Neural progenitor cell (in vitro differentiated cells): ENCODE results near the gene EXD3. TPM values are rescaled to one million over a fixed set of nuclear protein-coding genes. Genes with fewer than 3 reads are reported as not detected.
A peak's percentile ranks its signal among the peaks of the same experiment; 100 is the strongest.

Source experiments
- DNase-seq: peaks from one replicate; pipeline ENCODE4 v3.0.0-alpha.2; 2016; ENCODE audit warnings: low spot score
- H2AFZ ChIP-seq: fragments of 200-600 bp; sonication (generic); replicated peaks from 2 replicates; pipeline ENCODE4 v1.6.1; 2016; ENCODE audit warnings: antibody characterized with exemption
- H3F3A ChIP-seq: fragments of 200-600 bp; sonication (generic); 2 replicates; pipeline ENCODE4 v1.6.1; 2016; ENCODE audit warnings: antibody characterized with exemption, low read depth
- H3K27ac ChIP-seq: fragments of 200-600 bp; sonication (generic); 2 replicates; pipeline ENCODE4 v1.5.1; 2016; ENCODE audit warnings: mild to moderate bottlenecking
- H3K27me3 ChIP-seq: fragments of 200-600 bp; sonication (generic); 2 replicates; pipeline ENCODE4 v1.6.1; 2016; ENCODE audit warnings: mild to moderate bottlenecking, moderate library complexity
- H3K36me3 ChIP-seq: fragments of 200-600 bp; sonication (generic); 2 replicates; pipeline ENCODE4 v1.5.1; 2016
- H3K4me1 ChIP-seq: fragments of 200-600 bp; sonication (generic); 2 replicates; pipeline ENCODE4 v1.6.1; 2016; ENCODE audit warnings: mixed run types
- H3K4me2 ChIP-seq: fragments of 200-600 bp; sonication (generic); 2 replicates; pipeline ENCODE4 v1.6.1; 2016
- H3K4me3 ChIP-seq: fragments of 200-600 bp; sonication (generic); 2 replicates; pipeline ENCODE4 v1.5.1; 2016
- H3K79me2 ChIP-seq: fragments of 200-600 bp; sonication (generic); 2 replicates; pipeline ENCODE4 v1.6.1; 2016; ENCODE audit warnings: low read depth
- H3K9ac ChIP-seq: fragments of 200-600 bp; sonication (generic); 2 replicates; pipeline ENCODE4 v1.6.1; 2016
- H3K9me3 ChIP-seq: fragments of 200-600 bp; sonication (generic); 2 replicates; pipeline ENCODE4 v1.5.1; 2016; ENCODE audit warnings: low read depth
- H4K20me1 ChIP-seq: fragments of 200-600 bp; sonication (generic); 2 replicates; pipeline ENCODE4 v1.6.1; 2016; ENCODE audit warnings: low read depth
- H3K27ac Mint-ChIP-seq: 3 replicates; pipeline ENCODE4 v1.8.0; 2021; ENCODE audit warnings: mixed read lengths
- H3K27me3 Mint-ChIP-seq: 2 replicates; pipeline ENCODE4 v1.8.0; 2022; ENCODE audit warnings: low read depth, mild to moderate bottlenecking, inconsistent platforms, moderate library complexity, mixed read lengths; ENCODE audit not compliant: insufficient read depth
- H3K36me3 Mint-ChIP-seq: 3 replicates; pipeline ENCODE4 v1.8.0; 2021; ENCODE audit warnings: mixed read lengths
- H3K4me1 Mint-ChIP-seq: 3 replicates; pipeline ENCODE4 v1.8.0; 2021; ENCODE audit warnings: mixed read lengths
- H3K4me3 Mint-ChIP-seq: 3 replicates; pipeline ENCODE4 v1.8.0; 2021; ENCODE audit warnings: mild to moderate bottlenecking, moderate library complexity, mixed read lengths
- H3K9me3 Mint-ChIP-seq: 3 replicates; pipeline ENCODE4 v1.8.0; 2020; ENCODE audit warnings: mixed read lengths
- CTCF ChIP-seq: fragments of 200-600 bp; sonication (generic); IDR thresholded peaks from 2 replicates; pipeline ENCODE4 v1.5.1; 2017; ENCODE audit warnings: antibody characterized with exemption, mild to moderate bottlenecking
- EZH2 ChIP-seq: fragments of 200-600 bp; sonication (generic); IDR thresholded peaks from 2 replicates; pipeline ENCODE4 v1.6.1; 2017; ENCODE audit warnings: antibody characterized with exemption, mild to moderate bottlenecking, moderate library complexity
- EZH2phosphoT487 ChIP-seq: fragments of 200-600 bp; sonication (generic); IDR thresholded peaks from 2 replicates; pipeline ENCODE4 v1.6.1; 2017; ENCODE audit warnings: antibody characterized with exemption
- total RNA-seq: library from RNA; depleted of rRNA; stranded (reverse); fragments of >200 nt; gene quantifications from 2 replicates; pipeline ENCODE4 v1.2.3, GENCODE V29; 2015; ENCODE audit warnings: low replicate concordance

Gene EXD3
- total RNA-seq, 1 donor from 2014 or later: 4.7 TPM

GRCh38 chr9:137321726-137322361, 101.1 kb downstream of the EXD3 start:
- H3K27me3 ChIP-seq: no peaks in the 10 kb centered on the region
- no peak overlapping the region for H3K4me2 ChIP-seq
- no peak overlapping the region for H3K4me3 ChIP-seq
- peaks cover 18% of the 10 kb centered on the region for H3F3A ChIP-seq
- H3K79me2 ChIP-seq: no peaks in the 10 kb centered on the region
- H3K9ac ChIP-seq: no peak overlapping the region
- DNase-seq: no peak
- H2AFZ ChIP-seq: no peak overlapping the region
- Mint-ChIP-seq H3K27ac (peak overlapping the region; percentile 25), H3K4me3 (no peak overlapping the region), H3K4me1 (peaks cover 13% of the 10 kb centered on the region), H3K9me3 (peaks cover 7% of the 10 kb centered on the region), H3K27me3 (peaks cover 3% of the 10 kb centered on the region), H3K36me3 (peaks cover 5% of the 10 kb centered on the region)
- TF ChIP-seq EZH2: no peak
- TF ChIP-seq CTCF: no peak
- H4K20me1 ChIP-seq: no peaks in the 10 kb centered on the region
- no peak overlapping the region for H3K27ac ChIP-seq
- peaks cover 7% of the 10 kb centered on the region for H3K4me1 ChIP-seq
- no peaks in the 10 kb centered on the region for H3K9me3 ChIP-seq
- no peaks in the 10 kb centered on the region for H3K36me3 ChIP-seq

DNA sequence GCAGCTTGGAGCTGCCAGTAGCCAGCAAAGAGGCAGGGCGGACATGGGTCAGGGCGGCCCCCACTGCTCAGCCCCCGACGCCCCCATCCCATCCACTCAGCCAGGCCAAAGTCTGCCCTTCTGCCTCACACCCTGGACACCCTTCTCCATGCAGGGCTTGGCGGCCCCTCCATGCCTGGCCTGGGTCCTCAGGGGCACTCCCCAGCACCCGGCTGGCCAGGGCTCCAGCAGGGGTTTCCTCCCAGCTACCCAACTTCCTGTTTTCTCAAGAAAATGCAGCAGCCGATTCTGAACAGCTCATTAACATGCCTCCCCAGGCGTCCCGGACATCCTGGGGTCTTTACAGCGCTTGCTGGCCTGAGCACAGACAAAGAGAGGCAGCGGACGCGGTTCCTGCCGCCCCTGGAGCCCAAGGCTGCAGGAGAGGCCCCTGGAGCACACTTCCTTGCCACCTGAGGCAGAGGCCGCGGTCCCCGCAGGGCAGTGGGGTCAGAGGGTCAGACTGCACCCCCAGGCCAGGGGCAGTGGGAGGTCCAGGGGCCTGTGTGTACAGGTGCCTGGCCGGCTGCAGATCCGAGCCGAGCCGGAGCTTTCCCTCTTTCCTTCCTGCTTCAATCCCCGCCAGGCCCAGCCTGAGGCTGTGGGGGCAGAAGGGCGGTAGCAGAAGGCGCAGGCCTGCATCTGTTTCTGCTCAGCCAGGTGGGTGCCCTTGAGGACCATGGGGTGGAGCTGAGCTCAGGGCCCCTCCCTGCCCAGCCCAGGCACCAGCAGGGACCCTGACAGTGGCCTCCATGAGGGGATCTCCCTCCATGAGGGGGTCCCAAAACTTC, 102.2 kb downstream of the EXD3 start:
- peak overlapping the region; percentile 35 for H3K4me2 ChIP-seq
- no peak for DNase-seq

DNA sequence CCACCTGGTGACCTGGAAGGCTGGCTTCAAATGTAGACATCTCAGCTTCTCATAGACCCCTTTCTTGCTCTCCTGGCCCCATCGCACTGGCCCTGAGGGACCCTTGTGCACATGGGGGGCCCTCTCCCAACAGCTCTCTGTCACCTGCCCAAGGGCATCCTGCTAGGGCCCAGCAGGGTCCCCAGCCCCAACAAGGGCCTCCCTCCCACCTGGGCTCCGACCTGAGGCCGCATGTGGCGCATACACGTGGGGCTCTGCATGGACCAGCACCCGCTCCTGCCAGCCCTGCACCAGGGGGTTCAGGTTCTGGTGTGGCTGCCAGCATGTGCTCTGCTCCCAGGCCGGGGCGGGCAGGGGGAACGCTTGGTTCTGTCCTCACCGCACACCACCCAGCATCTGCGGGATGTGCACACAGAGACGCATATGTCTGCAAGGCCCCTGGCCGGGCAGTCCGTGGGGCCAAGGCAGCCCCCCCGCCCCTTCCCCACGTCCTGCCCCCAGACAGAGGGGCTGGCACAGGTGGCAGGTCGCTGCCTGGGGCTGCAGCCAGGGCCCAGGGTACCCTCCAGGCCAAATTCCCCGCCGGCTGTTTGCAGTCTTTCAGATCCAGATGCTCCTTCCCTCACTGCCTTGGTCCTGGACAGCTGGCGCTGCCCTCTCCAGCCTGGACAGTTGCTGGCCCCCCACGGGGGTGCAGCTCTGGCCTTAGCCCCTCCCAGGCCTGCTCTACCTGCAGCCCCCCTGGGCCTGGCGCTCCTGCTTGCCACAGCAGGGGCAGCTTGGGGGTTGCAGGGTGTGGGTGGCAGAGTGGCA, 103.0 kb downstream of the EXD3 start:
- H3K4me2 ChIP-seq: no peak overlapping the region
- peaks cover 5% of the 10 kb centered on the region for H3K36me3 Mint-ChIP-seq
- TF ChIP-seq EZH2: no peak

More for the DNA sequence above, 102.2 kb downstream of the EXD3 start:
- no peaks in the 10 kb centered on the region for H3K9me3 ChIP-seq
- H3K27ac ChIP-seq: no peak overlapping the region
- H3K9ac ChIP-seq: no peak overlapping the region
- H4K20me1 ChIP-seq: no peaks in the 10 kb centered on the region
- no peak overlapping the region for H2AFZ ChIP-seq
- peaks cover 7% of the 10 kb centered on the region for H3K9me3 Mint-ChIP-seq
- H3K27me3 ChIP-seq: no peaks in the 10 kb centered on the region
- no peak overlapping the region for H3K4me3 ChIP-seq
- H3K4me3 Mint-ChIP-seq: no peak overlapping the region
- H3K36me3 Mint-ChIP-seq: peaks cover 5% of the 10 kb centered on the region
- no peaks in the 10 kb centered on the region for H3K79me2 ChIP-seq
- H3K4me1 Mint-ChIP-seq: peaks cover 15% of the 10 kb centered on the region
- H3F3A ChIP-seq: peaks cover 23% of the 10 kb centered on the region
- H3K4me1 ChIP-seq: peaks cover 14% of the 10 kb centered on the region
- H3K27me3 Mint-ChIP-seq: peaks cover 3% of the 10 kb centered on the region
- TF ChIP-seq CTCF (no peak), EZH2 (no peak), EZH2phosphoT487 (no peak)
- H3K27ac Mint-ChIP-seq: peak overlapping the region; percentile 42
- no peaks in the 10 kb centered on the region for H3K36me3 ChIP-seq

More for the DNA sequence above, 103.0 kb downstream of the EXD3 start:
- Mint-ChIP-seq H3K27ac (no peak overlapping the region), H3K9me3 (peaks cover 7% of the 10 kb centered on the region), H3K27me3 (peaks cover 3% of the 10 kb centered on the region), H3K4me1 (peaks cover 18% of the 10 kb centered on the region), H3K4me3 (no peak overlapping the region)
- Histone ChIP-seq H3K79me2 (no peaks in the 10 kb centered on the region), H4K20me1 (no peaks in the 10 kb centered on the region), H3F3A (peaks cover 23% of the 10 kb centered on the region), H3K9me3 (no peaks in the 10 kb centered on the region), H3K36me3 (no peaks in the 10 kb centered on the region), H3K27me3 (no peaks in the 10 kb centered on the region), H2AFZ (no peak overlapping the region), H3K27ac (no peak overlapping the region), H3K4me3 (no peak overlapping the region), H3K9ac (no peak overlapping the region), H3K4me1 (peaks cover 22% of the 10 kb centered on the region)
- DNase-seq: no peak
